LNCAP (cell line): ENCODE results near the gene SLC2A13.

Experiments used
- CTCF ChIP-seq: fragments of 450-650 bp; IDR thresholded peaks from 2 replicates; pipeline ENCODE4 v1.5.1; 2017; ENCODE audit warnings: mild to moderate bottlenecking

The SLC2A13 gene

GRCh38 chr12:39886106-39886505 is 219.8 kb downstream of the SLC2A13 start:
- no peak for TF ChIP-seq CTCF

GRCh38 chr12:39884616-39885125 is 221.2 kb downstream of the SLC2A13 start:
- no peak for TF ChIP-seq CTCF

GRCh38 chr12:39883411-39883810 is 222.5 kb downstream of the SLC2A13 start:
- no peak for TF ChIP-seq CTCF

DNA sequence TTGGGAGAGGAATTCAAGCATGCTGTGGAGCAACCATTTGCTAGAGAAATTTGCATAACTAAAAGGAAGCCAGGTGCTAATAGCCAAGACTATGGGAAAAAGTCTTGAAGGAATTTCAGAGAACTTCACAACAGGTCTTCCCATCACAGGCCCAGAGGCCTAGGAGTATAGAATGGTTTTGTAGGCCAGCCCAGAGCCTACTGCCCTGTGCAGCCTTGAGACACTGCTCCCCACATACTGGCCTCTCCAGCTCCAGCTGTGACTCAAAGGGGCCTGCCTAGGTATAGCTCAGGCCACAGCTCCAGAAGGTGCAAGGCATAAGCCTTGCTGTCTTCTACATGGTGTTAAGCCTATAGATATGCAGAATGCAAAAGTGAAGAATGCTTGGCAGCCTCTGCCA is 227.1 kb downstream of the SLC2A13 start:
- no peak for TF ChIP-seq CTCF

GRCh38 chr12:39875721-39876120 is 230.2 kb downstream of the SLC2A13 start:
- no peak for TF ChIP-seq CTCF

DNA sequence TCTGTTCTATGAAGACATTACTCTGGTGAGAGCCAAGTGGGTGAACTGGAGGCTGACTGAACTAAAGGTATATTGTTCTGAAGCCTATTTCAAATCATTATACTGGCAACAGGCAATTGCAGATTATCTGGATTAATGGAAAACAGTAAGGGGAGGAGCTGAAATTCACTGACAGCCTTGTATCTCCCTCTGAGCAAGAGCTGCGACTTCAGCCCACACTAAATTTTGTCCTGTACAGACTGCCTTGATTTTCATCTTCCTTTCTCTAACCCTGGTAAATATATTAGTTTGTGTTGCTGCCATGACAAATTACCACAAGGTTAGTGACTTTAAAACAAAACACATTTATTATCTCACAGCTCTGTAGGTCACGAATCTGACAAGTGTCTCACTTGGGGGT is 231.1 kb downstream of the SLC2A13 start:
- TF ChIP-seq CTCF = no peak

DNA sequence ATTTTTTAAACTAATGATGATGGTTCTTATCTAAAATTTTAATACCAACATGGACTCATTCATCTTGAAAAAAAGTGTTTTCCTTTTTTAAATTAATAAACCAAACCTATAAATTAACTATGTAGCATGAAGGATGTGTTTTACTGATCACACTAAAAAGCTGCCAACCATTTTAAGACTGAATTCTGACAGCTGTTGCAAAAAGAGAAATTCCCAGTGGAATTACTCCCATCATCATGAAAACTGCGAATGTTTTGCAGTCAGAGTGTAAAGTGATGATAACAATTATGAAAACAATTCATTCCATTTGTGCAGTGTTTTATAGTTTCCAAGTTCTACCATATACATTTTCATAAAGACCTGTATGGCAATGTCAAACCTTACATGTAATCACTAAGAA is 232.8 kb downstream of the SLC2A13 start:
- TF ChIP-seq CTCF = no peak

- TF ChIP-seq CTCF = no peak
Observed at GRCh38 chr12:39872425-39872824, 233.5 kb downstream of the SLC2A13 start.
